GM23338 (cell line): ENCODE data around the gene NUDT9.

Experiments
- EZH2 ChIP-seq: fragments of 200-600 bp; sonication (generic); IDR thresholded peaks from one replicate; pipeline ENCODE4 v1.8.0; 2017; ENCODE audit warnings: antibody characterized with exemption, mild to moderate bottlenecking, low read depth; ENCODE audit not compliant: unreplicated experiment
- EZH2phosphoT487 ChIP-seq: fragments of 200-600 bp; sonication (generic); IDR thresholded peaks from one replicate; pipeline ENCODE4 v1.8.1; 2018; ENCODE audit warnings: antibody characterized with exemption; ENCODE audit not compliant: unreplicated experiment
- ZNF114 ChIP-seq: fragments of 250-450 bp; sonication (Bioruptor Pico); IDR thresholded peaks from 2 replicates; pipeline ENCODE4 v1.5.0; 2020; ENCODE audit warnings: mild to moderate bottlenecking, moderate library complexity
- ZNF331 ChIP-seq: fragments of 250-450 bp; sonication (Bioruptor Pico); IDR thresholded peaks from 2 replicates; pipeline ENCODE4 v1.5.0; 2020; ENCODE audit warnings: low read depth, mild to moderate bottlenecking, moderate library complexity
- TF ChIP-seq, protein P1 (sequence below), 2 experiments: fragments of 200-600 bp in 1 of 2; sonication (generic) in 1 of 2; conservative IDR thresholded peaks; 2 replicates each; pipeline versions ENCODE4 v1.5.1 to v1.6.1; 2016 to 2017; ENCODE audit warnings: antibody characterized with exemption in 2 of 2, low read depth in 2 of 2, mild to moderate bottlenecking in 2 of 2, moderate library complexity in 1 of 2

DNA sequence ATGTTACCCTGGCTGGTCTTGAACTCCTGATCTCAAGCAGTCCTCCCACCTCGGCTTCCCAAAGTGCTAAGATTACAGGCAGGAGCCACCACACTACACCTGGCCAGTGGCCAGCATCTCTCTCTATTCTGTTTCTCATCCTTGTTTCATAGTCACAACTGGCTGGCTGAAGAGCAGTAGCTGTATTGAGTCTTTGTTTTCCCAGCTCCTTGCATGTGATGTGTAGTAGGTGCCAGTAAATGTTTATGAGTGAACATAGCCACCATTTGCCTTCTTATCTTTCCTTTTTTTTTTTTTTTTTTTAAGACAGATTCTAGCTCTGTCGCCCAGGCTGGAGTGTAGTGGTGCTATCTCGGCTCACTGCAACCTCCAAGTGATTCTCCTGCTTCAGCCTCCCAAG, 23.6 kb downstream of the NUDT9 start:
- TF ChIP-seq, protein P1, sequence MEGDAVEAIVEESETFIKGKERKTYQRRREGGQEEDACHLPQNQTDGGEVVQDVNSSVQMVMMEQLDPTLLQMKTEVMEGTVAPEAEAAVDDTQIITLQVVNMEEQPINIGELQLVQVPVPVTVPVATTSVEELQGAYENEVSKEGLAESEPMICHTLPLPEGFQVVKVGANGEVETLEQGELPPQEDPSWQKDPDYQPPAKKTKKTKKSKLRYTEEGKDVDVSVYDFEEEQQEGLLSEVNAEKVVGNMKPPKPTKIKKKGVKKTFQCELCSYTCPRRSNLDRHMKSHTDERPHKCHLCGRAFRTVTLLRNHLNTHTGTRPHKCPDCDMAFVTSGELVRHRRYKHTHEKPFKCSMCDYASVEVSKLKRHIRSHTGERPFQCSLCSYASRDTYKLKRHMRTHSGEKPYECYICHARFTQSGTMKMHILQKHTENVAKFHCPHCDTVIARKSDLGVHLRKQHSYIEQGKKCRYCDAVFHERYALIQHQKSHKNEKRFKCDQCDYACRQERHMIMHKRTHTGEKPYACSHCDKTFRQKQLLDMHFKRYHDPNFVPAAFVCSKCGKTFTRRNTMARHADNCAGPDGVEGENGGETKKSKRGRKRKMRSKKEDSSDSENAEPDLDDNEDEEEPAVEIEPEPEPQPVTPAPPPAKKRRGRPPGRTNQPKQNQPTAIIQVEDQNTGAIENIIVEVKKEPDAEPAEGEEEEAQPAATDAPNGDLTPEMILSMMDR (conservative IDR thresholded peaks at IDR 0.05; ENCODE audit: low read depth in 2 of 2): no peak
- no peak for TF ChIP-seq EZH2phosphoT487
- no peak for TF ChIP-seq EZH2
- no peak for TF ChIP-seq ZNF331 (CRISPR knock-in tag)
- TF ChIP-seq ZNF114 (CRISPR knock-in tag): no peak
